IMR-90 (cell line): ENCODE measurements around the gene ASPN. TPM values are rescaled to one million over a fixed set of nuclear protein-coding genes. Genes with fewer than 3 reads are reported as not detected.

Experiments
- ATAC-seq: fragments of 200-7000 bp; cut with Tn5 transposase; 2 replicates; pipeline ENCODE4 v1.9.1; 2020; ENCODE audit warnings: low read depth, mild to moderate bottlenecking, moderate library complexity
- Bru-seq: library from RNA; stranded (reverse); fragments of 400-500 nt; gene quantifications from one replicate; lab custom pipeline; 2021; lab: Mats Ljungman, UMichigan
- BruChase-seq, 2 experiments: library from RNA; stranded (reverse); fragments of 400-500 nt; gene quantifications; one replicate each; lab custom pipeline; 2021; lab: Mats Ljungman, UMichigan
- BruUV-seq: library from RNA; stranded (reverse); fragments of 400-500 nt; replicated peaks from 2 replicates; lab custom pipeline; 2021; lab: Mats Ljungman, UMichigan
- CTCF ChIA-PET: fragments of 300-600 bp; formaldehyde crosslinking; extraction: SDS; loops from one replicate; lab custom pipeline; 2021; ENCODE audit warnings: antibody characterized with exemption; lab: Yijun Ruan, JAX
- POLR2A ChIA-PET: fragments of 300-600 bp; sonication (Branson Sonifier 250); formaldehyde crosslinking; loops from one replicate; lab custom pipeline; 2022; ENCODE audit warnings: antibody characterized with exemption; ENCODE audit not compliant: unreplicated experiment; lab: Charles Lee
- DNase-seq: peaks from one replicate; pipeline ENCODE4 v3.0.0; 2013
- H2AFZ ChIP-seq: replicated peaks from 2 replicates; pipeline ENCODE3; 2013; ENCODE audit warnings: low read length, mild to moderate bottlenecking; ENCODE audit not compliant: poor library complexity
- H2AK5ac ChIP-seq: 2 replicates; pipeline ENCODE4 v1.6.1; 2013; ENCODE audit warnings: low read depth, low read length, inconsistent platforms
- H2AK9ac ChIP-seq: replicated peaks from 2 replicates; pipeline ENCODE3; 2013; ENCODE audit warnings: mild to moderate bottlenecking, low read depth, low read length, moderate library complexity; ENCODE audit not compliant: poor library complexity
- H2BK120ac ChIP-seq: 2 replicates; pipeline ENCODE4 v1.6.1; 2013; ENCODE audit warnings: low read depth, low read length, inconsistent platforms
- H2BK15ac ChIP-seq: 3 replicates; pipeline ENCODE4 v1.6.1; 2013; ENCODE audit warnings: low read depth, low read length, inconsistent platforms
- H2BK20ac ChIP-seq: 2 replicates; pipeline ENCODE4 v1.6.1; 2013; ENCODE audit warnings: low read depth, mild to moderate bottlenecking, inconsistent platforms, low read length, moderate library complexity
- H2BK5ac ChIP-seq: 2 replicates; pipeline ENCODE4 v1.6.1; 2013; ENCODE audit warnings: mild to moderate bottlenecking, low read depth, low read length, inconsistent platforms; ENCODE audit not compliant: poor library complexity, severe bottlenecking
- H3K14ac ChIP-seq: replicated peaks from 2 replicates; pipeline ENCODE4 v1.6.1; 2013; ENCODE audit warnings: low read depth, low read length, inconsistent platforms
- H3K18ac ChIP-seq: 2 replicates; pipeline ENCODE4 v1.6.1; 2013; ENCODE audit warnings: low read depth, low read length, control low read depth
- H3K23ac ChIP-seq: 2 replicates; pipeline ENCODE4 v1.6.1; 2013; ENCODE audit warnings: low read depth, low read length, inconsistent platforms
- H3K27ac ChIP-seq: 2 replicates; pipeline ENCODE4 v1.5.1; 2013; ENCODE audit warnings: mild to moderate bottlenecking, control low read depth, low read length; ENCODE audit not compliant: insufficient read depth
- H3K27me3 ChIP-seq: 2 replicates; pipeline ENCODE4 v1.6.1; 2013; ENCODE audit warnings: low read length; ENCODE audit not compliant: control insufficient read depth, insufficient read depth
- H3K36me3 ChIP-seq: 2 replicates; pipeline ENCODE4 v1.6.1; 2013; ENCODE audit warnings: low read length, mixed read lengths; ENCODE audit not compliant: control insufficient read depth, insufficient read depth
- H3K4ac ChIP-seq: 2 replicates; pipeline ENCODE4 v1.6.1; 2013; ENCODE audit warnings: low read depth, low read length, inconsistent platforms
- H3K4me1 ChIP-seq: 2 replicates; pipeline ENCODE4 v1.6.1; 2013; ENCODE audit warnings: low read length, mixed read lengths; ENCODE audit not compliant: control insufficient read depth, insufficient read depth
- H3K4me2 ChIP-seq: 2 replicates; pipeline ENCODE4 v1.6.1; 2013; ENCODE audit warnings: low read depth, mild to moderate bottlenecking, control low read depth, low read length, moderate library complexity
- H3K4me3 ChIP-seq: 2 replicates; pipeline ENCODE4 v1.5.1; 2013; ENCODE audit warnings: low read depth, mild to moderate bottlenecking, control low read depth, low read length, moderate library complexity; ENCODE audit not compliant: insufficient read depth
- H3K56ac ChIP-seq: 2 replicates; pipeline ENCODE4 v1.6.1; 2013; ENCODE audit warnings: low read length, inconsistent platforms; ENCODE audit not compliant: insufficient read depth; ENCODE audit errors: extremely low read depth
- H3K79me1 ChIP-seq, 2 experiments: 2 replicates each; pipeline ENCODE4 v1.6.1; 2013; ENCODE audit warnings: low read length in 2 of 2, inconsistent platforms in 1 of 2, low read depth in 1 of 2
- H3K9ac ChIP-seq: 2 replicates; pipeline ENCODE4 v1.6.1; 2013; ENCODE audit warnings: low read depth, low read length, control low read depth
- H3K9me1 ChIP-seq: 2 replicates; pipeline ENCODE4 v1.6.1; 2013; ENCODE audit warnings: low read length, inconsistent platforms; ENCODE audit not compliant: insufficient read depth
- H3K9me3 ChIP-seq: 2 replicates; pipeline ENCODE4 v1.6.1; 2013; ENCODE audit warnings: low read length; ENCODE audit not compliant: control insufficient read depth, insufficient read depth
- H4K20me1 ChIP-seq: 2 replicates; pipeline ENCODE4 v1.6.1; 2013; ENCODE audit warnings: low read length, inconsistent platforms; ENCODE audit not compliant: insufficient read depth
- H4K5ac ChIP-seq: 2 replicates; pipeline ENCODE4 v1.6.1; 2013; ENCODE audit warnings: mild to moderate bottlenecking, low read depth, low read length, control low read depth
- H4K8ac ChIP-seq, 2 experiments: 2 replicates each; pipeline ENCODE4 v1.6.1; 2013; ENCODE audit warnings: low read depth in 2 of 2, low read length in 2 of 2, control low read depth in 1 of 2, inconsistent platforms in 1 of 2
- H4K91ac ChIP-seq: 2 replicates; pipeline ENCODE4 v1.6.1; 2013; ENCODE audit warnings: low read depth, low read length, inconsistent platforms; ENCODE audit not compliant: insufficient read depth
- BHLHE40 ChIP-seq: fragments of 150-350 bp; IDR thresholded peaks from 2 replicates; pipeline ENCODE4 v1.6.1; 2016; ENCODE audit warnings: mild to moderate bottlenecking, low read depth, low read length
- CEBPB ChIP-seq: IDR thresholded peaks from 2 replicates; pipeline ENCODE4 v1.6.1; 2012; ENCODE audit warnings: low read depth, low read length, improper control_type of control experiment
- CHD1 ChIP-seq: IDR thresholded peaks from 2 replicates; pipeline ENCODE4 v1.6.1; 2012; ENCODE audit warnings: low read depth, low read length, improper control_type of control experiment
- FOS ChIP-seq: fragments of 150-350 bp; IDR thresholded peaks from 2 replicates; pipeline ENCODE4 v1.6.1; 2016; ENCODE audit warnings: low read depth, low read length
- MAFK ChIP-seq: IDR thresholded peaks from 2 replicates; pipeline ENCODE4 v1.6.1; 2012; ENCODE audit warnings: low read depth, low read length, improper control_type of control experiment
- MAZ ChIP-seq: IDR thresholded peaks from 2 replicates; pipeline ENCODE4 v1.6.1; 2012; ENCODE audit warnings: low read depth, mild to moderate bottlenecking, low read length, improper control_type of control experiment, moderate library complexity, borderline replicate concordance
- MXI1 ChIP-seq: IDR thresholded peaks from 2 replicates; pipeline ENCODE4 v1.6.1; 2012; ENCODE audit warnings: low read depth, mild to moderate bottlenecking, low read length, moderate library complexity, borderline replicate concordance
- NFE2L2 ChIP-seq: fragments of 150-350 bp; IDR thresholded peaks from 2 replicates; pipeline ENCODE4 v1.6.1; 2016; ENCODE audit warnings: low read depth, mild to moderate bottlenecking, low read length
- POLR2A ChIP-seq: IDR thresholded peaks from 2 replicates; pipeline ENCODE4 v1.6.1; 2012; ENCODE audit warnings: mild to moderate bottlenecking, low read depth, low read length
- RFX5 ChIP-seq: IDR thresholded peaks from 2 replicates; pipeline ENCODE4 v1.8.0; 2012; ENCODE audit warnings: low read depth, mild to moderate bottlenecking, low read length, moderate library complexity
- SMC3 ChIP-seq: fragments of 150-350 bp; IDR thresholded peaks from 2 replicates; pipeline ENCODE4 v1.6.1; 2016; ENCODE audit warnings: low read depth, mild to moderate bottlenecking, antibody characterized with exemption, low read length, moderate library complexity
- WGBS, 2 experiments: methylation state at CpG; one replicate each; pipeline versions ENCODE4 v1.1.5 to v1.1.7; 2013; ENCODE audit warnings: missing lambda C conversion rate in 2 of 2; ENCODE audit not compliant: insufficient read length in 1 of 2; ENCODE audit errors: extremely low coverage in 2 of 2; 5-methylcytosine and 5-hydroxymethylcytosine counted together
- dilution Hi-C: fragments of 300-500 bp; cut with HindIII; formaldehyde crosslinking; loops from one replicate; pipeline ENCODE4 v1.14.3; 2018; ENCODE audit warnings: low sequenced_read_pairs; ENCODE audit not compliant: unreplicated experiment
- in situ Hi-C: fragments of 300-500 bp; cut with MboI; formaldehyde crosslinking; loops from 3 replicates; pipeline ENCODE4 v1.14.3; 2019; ENCODE audit warnings: low sequenced_read_pairs, inconsistent platforms, mixed read lengths
- intact Hi-C: fragments of 100-400 bp; cut with micrococcal nuclease; formaldehyde crosslinking; loops from 2 replicates; pipeline ENCODE4 v1.10.0; 2022
- long read RNA-seq: library from polyadenylated mRNA; unstranded; transcript quantifications from one replicate; pipeline ENCODE4 v2.0.0, GENCODE V29; 2021; ENCODE audit not compliant: unreplicated experiment
- polyA plus RNA-seq, 3 experiments: library from polyadenylated mRNA; depleted of rRNA; stranded (reverse); fragments of >200 nt; gene quantifications; 2 replicates each; pipeline ENCODE4 v1.2.3, GENCODE V29; 2012; ENCODE audit warnings: low replicate concordance in 1 of 3
- total RNA-seq: library from RNA; depleted of rRNA; stranded (reverse); fragments of >200 nt; gene quantifications from 2 replicates; pipeline ENCODE4 v1.2.3, GENCODE V29; 2012; rRNA removed
- TF ChIP-seq, protein P1 (sequence below): fragments of 150-350 bp; IDR thresholded peaks from 2 replicates; pipeline ENCODE4 v1.6.1; 2017; ENCODE audit warnings: mild to moderate bottlenecking, antibody characterized with exemption, low read length, low read depth
- TF ChIP-seq, protein P2 (sequence below): conservative IDR thresholded peaks from 2 replicates; pipeline ENCODE4 v1.5.1; 2012; ENCODE audit warnings: mild to moderate bottlenecking, low read depth, low read length, improper control_type of control experiment
- TF ChIP-seq, protein P3 (sequence below): fragments of 150-350 bp; IDR thresholded peaks from 2 replicates; pipeline ENCODE4 v1.6.1; 2016; ENCODE audit warnings: low read depth, mild to moderate bottlenecking, low read length, moderate library complexity, borderline replicate concordance

Gene ASPN
- under 0.01 and 0.28 TPM in 2 replicates for total RNA-seq
- 0.04 and 0.09 TPM in 2 replicates for polyA plus RNA-seq (2012; rRNA removed)
- polyA plus RNA-seq (2012; cell fraction: cytosol; rRNA removed): 0.02 TPM in 1 of 2 replicates, not detected in the other
- 0.05 TPM in 1 of 2 replicates, not detected in the other for polyA plus RNA-seq (2012; cell fraction: nucleus; rRNA removed; ENCODE audit: low replicate concordance)
- percentile 4 among the genes with signal in this experiment for Bru-seq, nascent RNA
- percentile 15 among the genes with signal in this experiment for BruChase-seq, experiment 1, labeled RNA remaining after a 6-hour chase
- percentile 8 among the genes with signal in this experiment for BruChase-seq, experiment 2, labeled RNA remaining after a 2-hour chase
- long read RNA-seq: 0 reads

DNA sequence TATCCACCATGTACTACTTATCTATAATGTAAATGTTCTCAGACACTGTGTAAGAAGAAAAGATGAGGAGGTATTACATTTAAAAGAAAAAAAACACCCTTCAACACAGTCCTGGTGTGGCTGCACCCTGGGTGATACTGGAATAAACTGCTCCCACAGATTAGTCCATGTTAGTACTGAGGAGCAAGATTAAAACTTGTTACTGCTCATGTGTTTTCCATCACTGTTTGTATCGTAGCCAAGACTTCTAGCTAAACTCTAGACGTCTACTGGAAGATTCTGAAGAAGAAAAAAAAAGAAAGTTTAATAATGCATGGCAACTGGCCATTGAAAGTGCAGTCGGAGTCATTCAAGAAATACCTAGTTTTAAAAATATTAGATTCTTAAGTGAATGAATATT is at the start of gene ASPN:
ASPN (minus strand) TSS at position 178 of the 400 bp plus-strand sequence.
- H3K4me3 ChIP-seq: no peak within 1 kb of the TSS
- no peak within 1 kb of the TSS for H2AFZ ChIP-seq
- H3K4me2 ChIP-seq: no peak within 1 kb of the TSS
- dilution Hi-C loops (no loop called here), in situ Hi-C loops (no loop called here), intact Hi-C loops (no loop called here)
- no peak within 1 kb of the TSS for H4K91ac ChIP-seq
- peak within 1 kb of the TSS; percentile 79; the same call in 1 of the 2 replicates for H2AK5ac ChIP-seq
- BruUV-seq: no TSS peak
- peak within 1 kb of the TSS; percentile 8; the same call in 1 of the 3 replicates for H2BK15ac ChIP-seq
- no peaks in the 10 kb centered on the region for H3K27me3 ChIP-seq
- no peak for ATAC-seq
- H3K79me1 ChIP-seq: peaks cover 0 to 2% of the 10 kb centered on the region in 2 experiments; a peak in 1 of 4 replicates
- H3K23ac ChIP-seq: no peak within 1 kb of the TSS
- H4K8ac ChIP-seq: no peak within 1 kb of the TSS; a peak in 2 of 4 replicates
- H3K14ac ChIP-seq: peak within 1 kb of the TSS; percentile 7
- ChIA-PET CTCF (interaction anchor here (0.6 kb wide), 1 partner anchor 144 kb away, joined by 3 read pairs; no protein-coding TSS in a partner anchor), POLR2A (no interaction called here)
- no peaks in the 10 kb centered on the region for H3K9me3 ChIP-seq
- H2BK5ac ChIP-seq: peak within 1 kb of the TSS; percentile 60
- H3K9ac ChIP-seq: no peak within 1 kb of the TSS
- H3K9me1 ChIP-seq: peaks cover 7% of the 10 kb centered on the region
- H2BK120ac ChIP-seq: peak within 1 kb of the TSS; percentile 73; the same call in 1 of the 2 replicates
- H3K27ac ChIP-seq: no peak within 1 kb of the TSS; the same call in 1 of the 2 replicates
- peaks cover 18% of the 10 kb centered on the region for H3K4me1 ChIP-seq
- no peak within 1 kb of the TSS for H4K5ac ChIP-seq
- H2AK9ac ChIP-seq: no peak within 1 kb of the TSS
- DNase-seq: peak; percentile 71
- H3K56ac ChIP-seq: no peak within 1 kb of the TSS
- 0 out of 2 replicates have a peak within 1 kb of the TSS, but pooled peaks have one; percentile 5 for H3K4ac ChIP-seq
- H2BK20ac ChIP-seq: peak within 1 kb of the TSS; percentile 57; the same call in 1 of the 2 replicates
- H3K18ac ChIP-seq: no peak within 1 kb of the TSS; the same call in none of the 2 replicates
- no CpG with 5 or more reads among the region's 3 CpGs for WGBS, 2 experiments
- H4K20me1 ChIP-seq: no peaks in the 10 kb centered on the region
- H3K36me3 ChIP-seq: no peaks in the 10 kb centered on the region
- no peak for TF ChIP-seq RFX5
- TF ChIP-seq MAFK: no peak
- TF ChIP-seq CEBPB: no peak
- TF ChIP-seq MAZ: no peak
- no peak for TF ChIP-seq BHLHE40
- TF ChIP-seq NFE2L2: no peak
- TF ChIP-seq, protein P1, sequence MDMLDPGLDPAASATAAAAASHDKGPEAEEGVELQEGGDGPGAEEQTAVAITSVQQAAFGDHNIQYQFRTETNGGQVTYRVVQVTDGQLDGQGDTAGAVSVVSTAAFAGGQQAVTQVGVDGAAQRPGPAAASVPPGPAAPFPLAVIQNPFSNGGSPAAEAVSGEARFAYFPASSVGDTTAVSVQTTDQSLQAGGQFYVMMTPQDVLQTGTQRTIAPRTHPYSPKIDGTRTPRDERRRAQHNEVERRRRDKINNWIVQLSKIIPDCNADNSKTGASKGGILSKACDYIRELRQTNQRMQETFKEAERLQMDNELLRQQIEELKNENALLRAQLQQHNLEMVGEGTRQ: no peak
- no peak for TF ChIP-seq FOS
- no peak for TF ChIP-seq MXI1
- TF ChIP-seq, protein P2, sequence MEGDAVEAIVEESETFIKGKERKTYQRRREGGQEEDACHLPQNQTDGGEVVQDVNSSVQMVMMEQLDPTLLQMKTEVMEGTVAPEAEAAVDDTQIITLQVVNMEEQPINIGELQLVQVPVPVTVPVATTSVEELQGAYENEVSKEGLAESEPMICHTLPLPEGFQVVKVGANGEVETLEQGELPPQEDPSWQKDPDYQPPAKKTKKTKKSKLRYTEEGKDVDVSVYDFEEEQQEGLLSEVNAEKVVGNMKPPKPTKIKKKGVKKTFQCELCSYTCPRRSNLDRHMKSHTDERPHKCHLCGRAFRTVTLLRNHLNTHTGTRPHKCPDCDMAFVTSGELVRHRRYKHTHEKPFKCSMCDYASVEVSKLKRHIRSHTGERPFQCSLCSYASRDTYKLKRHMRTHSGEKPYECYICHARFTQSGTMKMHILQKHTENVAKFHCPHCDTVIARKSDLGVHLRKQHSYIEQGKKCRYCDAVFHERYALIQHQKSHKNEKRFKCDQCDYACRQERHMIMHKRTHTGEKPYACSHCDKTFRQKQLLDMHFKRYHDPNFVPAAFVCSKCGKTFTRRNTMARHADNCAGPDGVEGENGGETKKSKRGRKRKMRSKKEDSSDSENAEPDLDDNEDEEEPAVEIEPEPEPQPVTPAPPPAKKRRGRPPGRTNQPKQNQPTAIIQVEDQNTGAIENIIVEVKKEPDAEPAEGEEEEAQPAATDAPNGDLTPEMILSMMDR: no peak
- TF ChIP-seq, protein P3, sequence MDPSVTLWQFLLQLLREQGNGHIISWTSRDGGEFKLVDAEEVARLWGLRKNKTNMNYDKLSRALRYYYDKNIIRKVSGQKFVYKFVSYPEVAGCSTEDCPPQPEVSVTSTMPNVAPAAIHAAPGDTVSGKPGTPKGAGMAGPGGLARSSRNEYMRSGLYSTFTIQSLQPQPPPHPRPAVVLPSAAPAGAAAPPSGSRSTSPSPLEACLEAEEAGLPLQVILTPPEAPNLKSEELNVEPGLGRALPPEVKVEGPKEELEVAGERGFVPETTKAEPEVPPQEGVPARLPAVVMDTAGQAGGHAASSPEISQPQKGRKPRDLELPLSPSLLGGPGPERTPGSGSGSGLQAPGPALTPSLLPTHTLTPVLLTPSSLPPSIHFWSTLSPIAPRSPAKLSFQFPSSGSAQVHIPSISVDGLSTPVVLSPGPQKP: no peak
- TF ChIP-seq CHD1: no peak
- no peak for TF ChIP-seq SMC3
- no peak for TF ChIP-seq POLR2A
